Measurements from ENCODE around the gene USP7.

- no peak for TF ChIP-seq CTCF (IDR thresholded peaks at IDR 0.05)
- TF ChIP-seq POLR2A (IDR thresholded peaks at IDR 0.05), result no peak
Observed at GRCh38 chr16:9004183-9004582, 40.5 kb upstream of the USP7 start.

Data from esophagus squamous epithelium (tissue), 4 donors.